Measurements from ENCODE around the gene DGCR8.
A peak's percentile ranks its signal among the peaks of the same experiment; 100 is the strongest.

DGCR8 gene

DNA sequence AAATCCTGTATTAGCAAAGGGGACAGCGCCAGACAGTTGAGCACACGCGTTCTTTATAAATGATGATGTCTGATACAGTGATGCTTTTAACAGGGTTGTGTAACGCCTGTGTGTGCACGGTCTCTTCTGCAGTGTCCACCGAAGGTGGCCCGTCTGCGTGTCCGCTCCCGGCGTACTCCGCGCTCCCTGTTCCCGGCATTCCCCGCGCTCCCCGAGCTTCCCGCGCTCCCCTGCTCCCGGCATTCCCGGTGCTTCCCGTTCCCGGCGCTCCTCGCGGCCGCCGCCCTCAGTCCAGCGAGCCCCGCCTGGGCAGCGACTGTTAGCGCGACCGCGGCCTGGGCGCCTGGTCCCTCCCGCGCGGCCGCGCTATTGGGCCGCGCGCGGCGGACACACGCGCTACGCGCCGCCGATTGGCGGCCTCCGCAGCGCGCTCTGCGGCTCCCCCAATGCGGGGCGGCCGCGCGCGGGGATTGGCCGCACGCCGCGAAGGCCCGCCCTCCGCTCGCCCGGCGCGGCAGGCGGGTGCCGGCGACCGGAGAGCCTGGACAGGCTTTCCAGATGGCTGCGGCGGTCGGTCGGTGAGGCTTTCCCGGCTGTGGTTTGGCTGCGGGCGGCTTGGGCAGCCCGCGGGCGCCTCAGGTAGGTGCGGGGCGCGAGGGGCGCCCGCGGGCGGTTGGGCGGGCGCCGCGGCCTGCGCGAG is at the start of gene DGCR8:
Gene DGCR8, plus strand, starts transcription at position 497 of the 700 bp plus-strand sequence. CDS start 5,723 bp downstream, outside the sequence.
- peak; percentile 99 for DNase-seq (ENCODE audit: low read depth, low spot score)

DNA sequence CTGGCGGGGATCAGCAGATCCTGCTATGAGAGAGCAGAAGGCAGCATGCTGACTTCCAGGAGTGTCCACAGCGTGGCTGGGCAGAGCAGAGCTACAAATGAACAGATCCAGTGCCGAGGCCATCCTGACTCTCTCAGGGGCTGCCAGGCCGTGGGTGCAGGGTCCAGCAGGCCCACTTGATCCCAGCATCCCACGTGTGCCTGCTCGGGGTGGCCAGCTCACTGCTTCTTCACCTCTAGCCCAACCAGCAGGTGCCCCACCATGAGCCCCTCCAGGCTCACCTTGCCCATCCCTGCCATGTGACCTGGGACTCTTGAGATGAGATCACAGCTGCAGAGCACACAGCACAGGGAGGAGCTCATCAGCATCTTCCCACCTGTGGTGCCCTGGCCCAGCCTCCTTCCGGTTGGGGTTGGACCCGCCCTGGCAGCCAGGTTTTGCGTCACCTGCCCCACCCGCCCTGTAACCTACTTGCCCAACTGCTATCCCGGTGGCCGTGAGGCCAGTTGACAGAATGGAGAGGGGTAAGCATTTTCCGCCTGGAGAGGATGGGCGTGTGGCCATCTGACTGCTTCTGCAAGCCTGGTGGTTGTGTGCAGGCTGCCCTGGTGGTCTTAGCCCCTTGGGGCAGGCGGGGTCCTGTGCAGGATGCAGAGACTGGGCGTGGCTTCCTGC is 48.2 kb upstream of the DGCR8 start:
- DNase-seq (ENCODE audit: low read depth, low spot score): no peak

DNA sequence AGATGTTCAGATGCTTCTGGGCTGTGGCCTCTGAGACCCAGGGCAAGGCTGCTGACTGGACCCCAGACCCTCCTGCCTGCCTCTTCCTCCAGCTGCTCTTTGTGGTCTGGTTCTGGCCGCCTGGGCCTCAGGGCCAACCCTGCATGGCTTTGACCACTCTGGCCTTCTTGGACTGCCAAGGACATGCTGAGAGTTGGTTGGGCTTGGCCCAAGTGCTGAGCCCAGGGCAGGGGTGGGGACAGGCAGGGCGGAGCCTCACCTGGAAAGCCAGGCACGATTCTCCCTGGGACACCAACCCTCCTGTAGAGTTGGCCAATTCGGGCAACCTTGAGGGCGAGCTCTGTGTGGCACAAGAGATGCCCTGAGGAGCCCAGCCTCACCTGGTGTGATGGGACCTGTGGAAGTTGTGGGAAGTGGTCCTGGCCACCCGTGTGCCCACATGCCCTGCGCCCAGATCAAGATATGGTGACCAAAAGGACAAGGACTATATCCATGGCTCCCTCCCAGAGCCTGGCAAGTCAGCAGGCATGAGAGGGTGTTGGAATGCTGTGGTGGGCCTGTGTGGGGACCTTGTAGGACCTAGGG is 47.5 kb upstream of the DGCR8 start:
- no peak for DNase-seq (ENCODE audit: low read depth, low spot score)

DNA sequence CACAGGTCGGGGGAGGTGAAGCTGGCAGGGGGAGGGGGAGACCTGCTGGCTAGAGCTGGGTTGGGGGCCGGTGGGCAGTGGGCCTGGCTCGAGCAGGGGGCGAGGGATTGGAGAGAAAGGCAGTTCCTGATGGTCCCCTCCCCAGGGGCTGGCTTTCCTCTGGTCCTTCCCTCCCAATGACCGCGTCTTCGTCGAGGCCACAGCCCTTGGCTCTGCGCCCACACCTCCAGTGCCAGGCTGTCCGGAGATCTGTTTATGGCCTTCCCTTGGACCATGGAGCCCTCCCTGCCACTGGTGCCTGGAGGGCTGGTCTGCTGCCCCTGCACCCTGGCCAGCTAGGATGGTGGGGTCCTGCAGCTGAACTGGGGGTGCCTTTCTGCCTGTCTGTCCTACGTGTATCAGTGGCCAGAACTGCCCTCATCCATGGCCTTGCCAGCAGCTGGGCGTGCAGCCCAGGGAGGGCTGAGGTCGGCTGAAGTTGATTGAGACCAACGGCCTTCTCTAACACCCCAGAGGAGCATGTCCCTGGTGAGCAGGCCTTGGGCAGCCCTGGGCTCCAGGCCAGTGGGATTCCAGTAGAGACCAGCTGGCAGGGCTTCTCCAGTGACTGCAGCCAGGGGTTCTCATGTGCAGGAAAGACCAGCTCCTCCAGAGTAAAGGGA is 46.9 kb upstream of the DGCR8 start:
- DNase-seq (ENCODE audit: low read depth, low spot score): no peak

DNA sequence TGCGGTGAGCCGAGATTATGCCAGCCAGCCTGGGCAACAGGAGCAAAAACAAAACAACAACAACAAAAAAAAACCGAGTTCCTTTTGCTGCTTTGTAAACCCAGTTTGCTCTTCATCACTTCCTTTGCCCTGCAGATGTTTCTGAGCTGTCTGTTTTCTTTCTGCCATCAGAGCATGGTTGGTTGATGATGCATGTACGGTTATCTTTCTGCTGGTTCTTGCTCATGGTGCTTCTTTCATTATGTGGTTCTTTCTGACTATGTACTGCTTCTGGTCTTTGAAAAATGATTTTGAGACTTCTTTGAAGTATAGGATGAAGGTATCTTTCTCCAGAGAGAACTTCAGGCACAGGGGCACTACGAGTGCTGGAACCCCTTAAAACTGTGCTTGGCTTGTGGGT is 45.9 kb upstream of the DGCR8 start:
- no peak for DNase-seq (ENCODE audit: low read depth, low spot score)

DNA sequence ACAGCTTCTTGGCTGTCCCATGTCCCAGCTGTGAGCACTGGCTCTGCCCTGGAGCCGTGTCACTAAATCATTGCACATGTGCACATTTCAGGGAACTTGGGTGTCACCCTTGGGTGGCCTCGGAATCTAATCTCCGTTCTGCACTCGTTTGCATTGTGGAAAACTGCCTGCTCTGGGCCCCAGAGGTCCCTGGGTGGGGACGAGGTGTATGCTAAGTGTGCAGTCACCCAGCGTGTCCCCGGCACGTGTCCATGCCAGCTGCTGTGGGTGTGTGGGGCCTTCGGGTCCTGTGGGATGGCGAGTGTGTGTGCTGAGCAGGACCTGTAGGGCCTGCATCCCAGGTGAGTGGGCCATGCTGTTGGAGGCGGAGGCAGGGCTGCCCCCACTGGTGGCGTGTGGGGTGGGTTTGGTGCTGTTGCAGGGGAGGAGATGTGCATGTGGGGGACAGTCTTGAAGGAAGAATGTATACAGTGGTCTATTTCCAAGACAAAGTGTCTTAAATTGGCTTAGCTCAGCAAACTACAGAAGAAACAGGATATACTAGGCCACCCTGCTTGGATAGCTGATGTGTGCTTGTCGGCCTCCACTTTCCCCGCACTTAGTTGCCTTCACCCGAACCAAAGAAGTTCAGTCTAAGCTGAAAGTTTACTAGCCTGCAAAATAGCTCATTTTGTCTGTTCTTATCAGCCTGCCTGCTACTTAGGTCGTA is 44.5 kb upstream of the DGCR8 start:
- DNase-seq (ENCODE audit: low read depth, low spot score): no peak

DNA sequence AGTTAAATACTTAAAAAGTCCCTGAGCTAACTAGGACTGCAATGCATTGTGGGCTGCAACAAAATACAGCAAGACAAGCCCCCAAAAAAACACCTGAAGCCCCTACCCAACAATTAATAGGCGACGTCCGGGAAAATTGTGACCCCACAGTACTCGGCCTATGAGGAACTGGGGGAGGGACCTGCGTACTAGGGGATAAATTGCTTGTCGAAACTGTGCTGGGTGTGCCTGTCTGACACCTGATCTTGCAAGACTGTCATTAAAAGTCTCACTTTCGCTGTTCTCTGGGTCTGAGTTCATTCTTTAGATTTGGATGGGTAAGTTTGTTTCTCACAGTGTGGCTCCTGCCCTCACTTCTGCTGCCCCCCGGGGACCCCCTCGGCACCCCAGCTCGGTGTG is 44.0 kb upstream of the DGCR8 start:
- no peak for DNase-seq (ENCODE audit: low read depth, low spot score)

DNA sequence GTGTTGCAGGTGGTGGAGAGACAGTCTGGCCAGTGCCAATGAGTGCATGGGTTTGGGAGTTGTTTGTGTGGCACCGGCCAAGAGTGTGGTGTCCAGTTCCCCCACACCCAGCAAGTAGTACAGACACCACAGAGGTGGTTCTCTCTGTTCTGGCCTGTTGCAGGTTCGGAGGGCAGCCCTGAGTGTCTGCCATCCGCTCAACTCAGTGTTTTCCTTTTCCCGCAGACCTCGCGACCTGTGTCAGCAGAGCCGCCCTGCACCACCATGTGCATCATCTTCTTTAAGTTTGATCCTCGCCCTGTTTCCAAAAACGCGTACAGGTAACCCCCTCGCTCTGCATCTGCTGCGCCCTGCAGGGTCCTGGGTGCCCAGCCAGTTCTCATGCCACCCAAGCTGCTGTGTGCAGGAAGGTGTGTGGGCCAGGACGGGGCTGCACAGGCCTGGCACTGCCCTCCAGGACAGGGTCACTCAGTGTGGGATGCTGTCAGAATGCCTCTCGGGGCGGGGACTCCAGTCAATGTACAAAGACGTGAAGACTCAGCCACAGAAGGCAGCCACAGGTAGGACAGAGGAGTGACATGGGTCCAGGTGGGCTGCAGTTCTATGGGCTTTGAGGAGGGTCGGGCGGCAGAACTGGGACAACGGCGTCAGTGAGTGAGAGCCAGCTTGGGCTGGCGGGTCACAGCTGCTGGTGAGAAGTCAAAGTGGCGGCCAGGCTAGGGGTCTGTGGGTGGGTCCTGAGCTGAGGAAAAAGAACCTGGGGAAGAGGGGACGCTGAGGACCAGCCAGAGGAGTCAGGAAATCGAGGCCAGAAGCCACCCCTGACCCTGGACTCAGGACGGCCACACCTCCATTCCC is 43.3 kb upstream of the DGCR8 start:
- DNase-seq (ENCODE audit: low read depth, low spot score): no peak

DNA sequence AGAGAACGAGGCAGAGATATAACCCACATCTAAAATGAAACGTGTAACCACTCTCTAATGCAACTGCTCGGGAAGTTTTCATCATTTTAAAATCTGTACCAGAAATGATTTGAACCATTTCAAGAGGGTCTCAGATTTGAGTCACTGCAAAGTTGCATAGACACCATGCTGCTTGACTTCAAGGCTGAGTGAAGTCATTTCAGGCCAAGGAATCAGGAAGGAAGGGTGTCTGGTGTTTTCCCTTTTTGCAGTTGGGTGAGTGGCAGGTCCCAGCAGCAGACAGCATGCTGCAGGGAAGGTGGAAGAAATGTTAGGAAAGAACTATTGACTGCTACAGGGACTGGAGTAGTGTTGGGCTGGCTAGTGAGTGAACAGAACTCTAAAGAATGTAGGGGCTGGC is 42.6 kb upstream of the DGCR8 start:
- no peak for DNase-seq (ENCODE audit: low read depth, low spot score)

DNA sequence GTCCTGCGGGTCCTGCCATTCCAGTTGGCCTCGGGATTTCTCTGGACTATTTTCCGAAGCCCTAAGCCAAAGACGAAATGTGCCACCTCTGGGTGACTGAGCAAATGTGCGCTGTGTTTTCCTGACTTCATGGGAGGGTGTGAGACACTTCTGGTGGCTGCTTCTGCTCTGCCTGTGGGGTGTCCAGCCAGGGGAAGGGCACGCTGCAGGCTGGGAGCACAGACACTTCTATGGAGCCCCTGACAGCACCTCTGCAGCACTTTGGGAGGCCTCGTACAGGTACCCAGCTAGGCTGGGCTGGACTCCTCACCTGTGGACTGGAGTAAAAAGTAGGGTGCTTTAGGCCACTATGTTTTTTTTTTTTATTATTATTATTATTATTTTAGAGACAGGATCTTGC is 41.5 kb upstream of the DGCR8 start:
- no peak for DNase-seq (ENCODE audit: low read depth, low spot score)

DNA sequence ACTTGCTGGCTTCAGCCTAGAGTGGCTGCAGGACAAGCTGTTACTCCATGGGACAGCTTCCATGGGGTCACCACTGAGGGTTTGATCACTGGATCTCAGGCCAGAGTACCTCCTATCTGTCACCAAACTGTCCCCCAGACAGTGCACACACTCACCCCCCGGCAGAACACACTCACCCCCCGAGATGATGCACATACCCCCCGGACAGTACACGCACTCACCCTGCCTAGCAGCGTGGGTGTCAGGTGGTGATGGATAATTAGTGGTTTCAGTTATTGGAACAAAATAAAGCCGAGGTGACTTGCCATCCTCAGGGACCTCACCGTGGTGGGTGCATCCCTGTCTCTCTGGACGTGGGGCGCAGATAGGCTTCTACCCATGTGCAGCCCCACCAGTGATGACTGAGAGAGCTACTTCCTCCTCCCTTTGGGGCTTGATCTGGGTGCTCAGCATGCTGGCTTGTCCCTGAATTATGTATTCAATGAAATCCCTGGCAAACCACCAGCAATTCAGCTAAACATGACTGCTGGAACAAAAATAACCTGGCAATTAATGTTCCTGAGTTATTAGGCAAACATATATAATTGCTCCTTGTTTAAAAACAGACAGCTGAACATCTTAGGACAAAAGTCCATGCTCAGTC is 40.2 kb upstream of the DGCR8 start:
- DNase-seq (ENCODE audit: low read depth, low spot score): no peak

DNA sequence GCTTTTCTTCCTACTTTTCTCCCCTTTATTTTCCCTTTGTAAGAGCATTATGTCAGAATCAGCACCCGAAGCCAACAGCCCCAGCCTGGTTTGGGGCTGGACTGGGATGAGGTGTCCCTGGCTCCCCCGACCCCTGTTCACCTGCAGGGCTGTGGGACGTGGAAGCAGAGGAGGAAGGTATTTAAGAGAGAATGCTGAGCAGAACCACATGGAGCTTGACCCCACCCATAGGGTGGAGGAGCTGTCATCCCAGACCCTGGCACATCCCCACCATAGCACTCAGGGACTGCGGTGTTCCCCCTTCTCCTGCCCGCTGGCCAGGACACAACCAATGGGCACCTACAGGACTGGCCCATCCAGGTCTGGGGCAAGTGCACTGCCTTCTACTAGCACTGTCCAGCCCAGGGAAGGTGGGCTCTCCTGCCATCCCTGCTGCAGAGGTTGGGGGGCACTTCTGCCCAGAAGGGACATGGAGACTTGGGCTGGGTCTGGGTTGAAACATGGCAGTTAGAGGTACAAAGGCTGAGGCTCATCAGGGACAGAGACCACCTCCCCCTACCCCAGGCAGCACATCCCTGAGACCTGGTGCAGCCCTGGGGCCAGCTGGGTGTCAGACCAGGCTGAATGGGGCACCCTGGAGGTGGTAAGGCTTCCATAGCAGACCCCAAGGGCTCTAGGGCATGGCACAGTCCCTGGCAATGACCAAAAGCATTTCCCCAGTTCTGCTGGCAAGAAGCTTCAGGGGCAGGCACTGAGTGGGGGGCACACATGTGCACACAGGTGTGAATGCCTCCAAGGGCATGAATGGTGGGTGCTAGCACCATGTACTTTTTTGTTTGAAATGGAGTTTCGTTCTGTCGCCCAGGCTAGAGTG is 39.5 kb upstream of the DGCR8 start:
- DNase-seq (ENCODE audit: low read depth, low spot score): no peak

DNA sequence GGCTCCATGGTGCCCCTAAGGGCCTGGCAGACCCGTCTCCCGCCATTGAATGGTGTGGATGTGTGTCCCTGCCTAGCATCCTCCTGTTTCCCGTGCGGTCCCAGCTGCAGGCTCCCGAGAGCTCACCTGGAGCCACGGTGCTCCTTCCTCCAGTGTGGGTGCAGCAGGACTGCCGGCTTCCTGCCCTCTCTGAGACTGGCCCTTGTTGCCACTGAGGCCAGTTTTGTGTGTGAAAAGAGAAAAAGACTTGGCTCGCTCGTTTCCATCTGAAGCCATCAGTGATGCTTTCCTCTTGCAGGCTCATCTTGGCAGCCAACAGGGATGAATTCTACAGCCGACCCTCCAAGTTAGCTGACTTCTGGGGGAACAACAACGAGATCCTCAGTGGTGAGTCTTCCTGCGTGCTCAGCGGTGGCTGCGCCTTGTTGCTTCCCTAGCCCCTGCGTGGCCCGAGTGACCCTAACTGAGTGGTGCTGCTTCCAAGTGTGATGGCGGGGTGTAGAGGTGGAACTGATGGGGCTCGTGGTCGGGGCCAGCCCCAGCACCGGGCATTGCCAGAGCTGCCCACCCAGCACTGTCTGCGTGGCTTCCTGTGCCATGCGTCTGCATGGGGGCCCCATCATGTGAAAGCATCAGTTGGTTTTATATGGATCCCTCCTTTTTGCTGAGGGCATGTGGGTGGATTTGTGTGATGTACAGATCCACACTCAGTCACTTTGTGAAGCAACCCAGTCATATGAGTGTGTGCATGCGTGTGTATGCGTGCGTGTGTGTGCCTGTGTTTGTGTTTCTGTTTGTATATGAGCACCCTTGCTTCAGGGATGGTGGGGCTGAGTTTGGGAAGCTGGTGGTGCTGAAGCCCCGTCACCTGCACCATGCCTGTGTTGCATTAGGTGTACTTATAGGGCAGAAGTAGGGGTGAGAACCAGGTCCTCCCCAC is 36.7 kb upstream of the DGCR8 start:
- DNase-seq (ENCODE audit: low read depth, low spot score): no peak

DNA sequence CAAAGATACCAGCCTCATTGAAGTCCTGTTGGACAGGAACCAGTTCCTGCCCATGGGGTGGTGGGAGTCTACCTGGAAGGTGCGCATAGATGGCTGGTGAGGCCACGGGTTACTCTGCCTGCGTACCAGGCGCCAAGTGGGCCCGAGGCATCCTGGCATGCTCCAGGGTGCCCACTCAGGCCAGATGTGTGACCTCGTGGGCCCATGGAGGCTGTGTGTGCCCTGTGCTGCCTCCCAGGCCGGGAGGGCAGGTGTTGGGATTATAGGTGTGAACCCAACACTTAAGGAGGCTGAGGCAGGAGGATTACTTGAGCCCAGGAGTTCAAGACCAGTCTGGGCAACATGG is 36.1 kb upstream of the DGCR8 start:
- DNase-seq (ENCODE audit: low read depth, low spot score): no peak

DNA sequence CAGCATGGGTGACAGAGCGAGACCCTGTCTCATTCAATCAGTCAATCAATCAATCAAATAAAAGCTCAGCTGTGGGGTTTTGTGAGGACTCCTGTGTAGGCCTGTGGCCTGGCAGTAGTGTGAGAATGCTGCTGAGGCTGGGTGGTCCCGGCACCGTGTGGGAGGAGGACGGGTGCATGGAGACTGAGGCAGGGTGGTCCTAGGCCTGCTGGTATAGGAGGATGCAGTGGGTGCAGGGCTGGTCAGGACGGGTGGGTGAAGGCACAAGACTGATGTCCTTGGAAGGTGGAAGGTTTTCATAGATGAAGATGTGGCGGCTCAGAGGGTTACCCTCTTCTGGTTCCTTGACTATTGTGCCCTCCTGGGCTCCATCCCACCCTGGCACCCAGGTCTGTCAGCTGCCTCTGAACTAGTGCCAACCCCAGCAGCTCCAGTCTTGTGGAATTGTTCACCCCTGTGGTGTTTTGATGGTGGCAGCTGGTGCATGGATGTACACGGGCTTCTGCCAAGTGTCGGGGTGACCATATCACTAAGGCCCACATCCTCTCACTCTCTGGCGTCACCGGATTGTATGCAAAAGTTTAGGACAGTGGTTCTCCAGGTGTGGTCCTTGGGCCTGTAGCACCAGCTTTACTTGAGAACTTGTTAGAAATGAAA is 35.4 kb upstream of the DGCR8 start:
- no peak for DNase-seq (ENCODE audit: low read depth, low spot score)

DNA sequence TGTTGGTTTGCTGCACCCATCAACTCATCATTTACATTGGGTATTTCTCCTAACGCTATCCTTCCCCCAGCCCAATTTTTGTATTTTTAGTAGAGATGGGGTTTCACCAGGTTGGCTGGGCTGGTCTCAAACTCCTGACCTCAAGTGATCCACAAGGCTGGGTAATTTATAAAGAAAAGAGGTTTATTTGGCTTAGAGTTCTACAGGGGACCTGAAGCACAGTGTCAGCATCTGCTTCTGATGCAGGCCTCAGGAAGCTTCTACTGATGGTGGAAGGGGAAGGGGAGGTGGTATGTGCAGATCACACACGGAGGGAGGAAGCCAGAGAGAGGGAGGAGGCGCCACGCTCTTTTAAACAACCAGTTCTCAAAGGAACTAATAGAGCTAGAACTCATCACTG is 33.3 kb upstream of the DGCR8 start:
- no peak for DNase-seq (ENCODE audit: low read depth, low spot score)

DNA sequence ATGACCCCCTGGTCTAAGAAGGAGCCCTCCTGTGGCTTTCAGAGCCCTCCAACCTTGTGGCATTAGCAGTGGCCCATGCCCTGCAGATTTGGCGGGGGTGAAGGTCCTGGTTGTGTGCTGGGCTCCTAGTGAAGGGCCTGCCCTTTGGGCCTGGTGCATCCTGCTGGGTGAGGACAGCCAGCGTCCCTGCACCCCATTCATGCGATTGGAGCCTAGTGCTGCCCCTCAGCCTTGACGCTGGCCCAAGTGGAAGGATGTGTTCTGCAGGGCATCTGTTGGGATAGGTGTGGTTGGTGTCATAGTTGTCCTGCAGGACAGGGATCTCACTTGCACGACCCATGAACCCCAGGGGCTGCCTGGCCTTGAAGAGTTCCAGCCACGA is 28.1 kb upstream of the DGCR8 start:
- no peak for DNase-seq (ENCODE audit: low read depth, low spot score)
